NCI-H446 treated with DMSO at 0.1 percent for 48 hours (cell line): ENCODE results near the gene OR3A3.
"Not testable (repeated sequence)": the region's sequence is repeated elsewhere in the genome, so short reads cannot be mapped to it uniquely, and the experiment has no call there.

Experiments
- DNase-seq: peaks from one replicate; lab custom pipeline; 2025; lab: John Stamatoyannopoulos, UW

Gene OR3A3

GRCh38 chr17:3411070-3411469, at the start of gene OR3A3:
TSS of gene OR3A3 (plus strand) at chr17:3411370.
- no peak for DNase-seq

DNA sequence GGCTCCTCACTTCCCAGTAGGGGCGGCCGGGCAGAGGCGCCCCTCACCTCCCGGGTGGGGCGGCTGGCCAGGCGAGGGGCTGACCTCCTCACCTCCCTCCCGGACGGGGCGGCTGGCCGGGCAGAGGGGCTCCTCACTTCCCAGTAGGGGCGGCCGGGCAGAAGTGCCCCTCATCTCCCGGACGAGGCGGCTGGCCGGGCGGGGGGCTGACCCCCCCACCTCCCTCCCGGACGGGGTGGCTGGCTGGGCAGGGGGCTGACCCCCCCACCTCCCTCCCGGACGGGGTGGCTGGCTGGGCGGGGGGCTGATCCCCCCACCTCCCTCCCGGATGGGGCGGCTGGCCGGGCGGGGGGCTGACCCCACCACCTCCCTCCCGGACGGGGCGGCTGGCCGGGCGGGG, 40.0 kb upstream of the OR3A3 start:
- not testable (repeated sequence) for DNase-seq

DNA sequence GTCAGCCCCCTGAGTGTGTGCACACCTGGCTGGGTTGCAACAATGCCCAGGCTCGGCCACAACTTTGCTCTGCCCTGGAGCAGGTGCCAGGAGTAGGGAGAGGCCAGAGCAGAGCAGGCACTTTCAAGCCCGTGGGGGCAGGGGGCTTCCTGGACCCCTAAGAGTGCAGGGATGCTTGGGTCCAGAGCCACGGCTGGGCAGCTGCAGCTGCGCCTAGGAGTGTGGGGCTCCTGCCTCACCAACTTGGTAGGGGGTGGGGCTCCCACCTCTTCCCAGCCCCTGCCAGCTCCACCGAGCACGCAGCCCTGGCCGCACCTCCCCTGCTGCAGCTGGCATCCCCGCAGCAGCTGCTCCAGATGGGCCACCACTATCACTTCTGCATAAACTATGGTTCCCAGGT, 32.8 kb upstream of the OR3A3 start:
- no peak for DNase-seq

DNA sequence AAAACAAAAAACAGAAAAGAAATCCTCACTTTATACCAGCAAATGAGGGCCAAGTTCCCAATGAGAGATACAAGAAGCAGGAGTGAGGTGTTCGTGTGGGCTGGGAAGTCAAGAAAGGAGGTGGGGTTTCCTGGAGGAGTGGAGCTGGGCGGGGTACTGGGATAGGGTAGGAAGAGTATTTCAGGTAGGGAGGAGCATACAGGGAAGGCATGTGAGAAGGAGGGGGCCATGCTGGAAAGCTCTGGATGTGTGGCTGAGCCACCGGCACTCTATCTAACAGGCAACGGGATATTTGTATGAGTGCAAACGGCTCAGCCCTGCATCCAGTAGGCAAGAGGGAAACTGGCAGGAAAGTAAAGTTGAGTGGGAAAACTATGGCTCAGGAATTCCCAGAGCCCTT, 29.2 kb upstream of the OR3A3 start:
- DNase-seq = no peak

DNA sequence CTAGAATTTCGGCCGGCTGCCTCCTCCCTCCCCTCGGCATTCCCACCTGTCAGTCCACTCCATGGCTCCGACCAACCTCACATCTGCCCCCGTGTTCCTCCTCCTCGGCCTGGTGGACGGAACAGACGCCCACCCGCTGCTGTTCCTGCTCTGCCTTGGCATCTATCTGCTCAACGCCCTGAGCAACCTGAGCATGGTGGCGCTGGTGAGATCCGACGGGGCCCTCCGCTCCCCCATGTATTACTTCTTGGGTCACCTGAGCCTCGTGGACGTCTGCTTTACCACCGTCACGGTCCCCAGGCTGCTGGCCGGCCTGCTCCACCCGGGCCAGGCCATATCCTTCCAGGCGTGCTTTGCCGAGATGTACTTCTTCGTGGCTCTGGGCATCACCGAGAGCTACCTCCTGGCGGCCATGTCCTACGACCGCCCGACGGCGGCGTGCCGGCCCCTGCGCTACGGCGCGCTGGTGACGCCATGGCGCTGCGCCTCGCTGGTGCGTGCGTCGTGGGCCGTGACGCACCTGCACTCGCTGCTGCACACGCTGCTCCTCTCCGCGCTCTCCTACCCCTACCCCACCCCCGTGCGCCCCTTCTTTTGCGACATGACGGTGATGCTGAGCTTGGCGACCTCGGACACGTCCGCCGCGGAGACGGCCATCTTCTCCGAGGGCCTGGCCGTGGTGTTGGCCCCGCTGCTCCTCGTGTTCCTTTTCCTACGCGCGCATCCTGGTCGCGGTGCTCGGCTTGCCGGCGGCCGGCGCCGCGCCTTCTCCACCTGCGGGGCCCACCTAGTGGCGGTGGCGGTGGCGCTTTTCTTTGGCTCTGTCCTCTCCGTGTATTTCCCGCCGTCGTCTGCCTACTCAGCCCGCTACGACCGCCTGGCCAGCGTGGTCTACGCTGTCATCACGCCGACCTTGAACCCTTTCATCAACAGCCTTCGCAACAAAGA, 25.0 kb upstream of the OR3A3 start, which contains the start of gene OR3A2:
TSS of gene OR3A2 (minus strand) at position 440 of the 948 bp plus-strand sequence.
- DNase-seq = no peak

DNA sequence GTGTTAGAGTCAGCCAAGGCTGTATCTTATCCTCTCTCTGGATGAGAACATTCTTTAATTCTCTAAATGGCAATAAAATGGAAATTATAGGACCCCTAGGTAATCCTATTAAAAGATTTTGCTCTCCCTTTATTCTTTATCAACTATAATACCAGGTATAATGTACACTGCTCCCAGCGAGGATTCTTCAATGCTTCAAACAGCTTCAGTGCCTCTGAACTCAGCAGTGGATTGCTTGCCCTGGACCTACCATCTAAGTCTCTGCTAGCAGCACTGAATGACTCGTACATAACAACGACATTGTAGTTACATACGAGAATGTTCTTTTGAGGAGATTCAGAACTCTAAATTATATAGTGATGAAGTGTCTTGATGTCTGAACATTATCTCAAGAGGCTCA, 21.4 kb upstream of the OR3A3 start:
- no peak for DNase-seq

- not testable (repeated sequence) for DNase-seq
Observed at GRCh38 chr17:3397801-3398200, 13.4 kb upstream of the OR3A3 start.

DNA sequence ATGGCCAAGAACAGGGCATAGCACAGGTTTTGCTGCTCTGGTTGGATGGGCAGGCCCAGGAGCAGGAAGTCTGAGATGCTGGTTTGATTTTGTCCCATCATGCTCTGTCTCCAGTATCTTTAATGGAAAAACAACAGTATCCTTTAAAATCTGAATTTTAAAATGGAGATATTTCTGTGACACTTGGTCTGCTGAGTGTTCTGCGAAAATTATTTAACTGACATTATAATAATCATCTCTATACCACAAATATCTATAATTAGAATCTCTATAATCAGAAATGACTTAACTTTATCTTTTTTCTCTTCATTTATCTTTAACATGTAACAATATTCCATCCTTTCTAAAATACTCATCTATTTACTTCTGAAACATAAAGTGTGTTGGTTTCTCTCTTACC, 12.9 kb upstream of the OR3A3 start, which contains the start of gene OR1E1:
TSS of gene OR1E1 (minus strand) at position 101 of the 400 bp plus-strand sequence. CDS start at position 101, 0 bp downstream.
- DNase-seq = no peak

DNA sequence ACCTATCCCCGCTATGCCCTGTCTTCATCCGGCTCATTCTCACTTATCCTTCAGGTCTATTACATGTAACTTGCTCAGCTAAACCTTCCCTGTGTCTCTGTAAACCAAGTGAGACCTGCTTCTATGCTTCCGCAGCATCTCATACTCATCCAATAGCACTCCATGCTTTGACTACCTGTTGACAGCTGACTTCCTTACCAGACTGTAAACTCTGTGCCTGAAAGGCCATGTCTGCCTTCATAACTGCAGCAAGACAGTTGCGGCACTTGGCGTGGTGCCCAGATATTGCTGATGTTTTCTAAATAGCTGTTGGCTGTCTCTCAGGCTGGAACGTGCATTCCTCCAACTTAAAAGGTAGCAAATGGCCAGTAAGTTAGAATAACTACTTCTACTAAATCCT, 11.1 kb upstream of the OR3A3 start:
- no peak for DNase-seq

DNA sequence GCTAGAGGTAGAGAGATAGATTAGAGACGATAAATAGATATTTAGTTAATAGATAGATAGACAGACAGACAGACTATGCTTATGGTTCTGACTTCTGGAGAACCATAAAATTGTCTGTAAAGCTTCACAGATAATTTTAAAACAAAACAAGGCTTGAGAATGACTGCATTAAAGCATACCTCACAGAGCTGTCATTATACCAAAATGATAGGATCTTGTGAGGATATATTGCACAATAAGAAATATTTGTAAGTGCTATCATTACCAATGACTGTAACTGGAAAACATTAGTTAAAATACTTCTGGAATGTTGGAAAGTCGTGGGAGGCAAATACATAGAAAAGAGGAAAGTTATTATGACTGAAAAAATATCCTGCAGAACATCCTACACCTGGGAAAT, 9.4 kb upstream of the OR3A3 start:
- DNase-seq = no peak

DNA sequence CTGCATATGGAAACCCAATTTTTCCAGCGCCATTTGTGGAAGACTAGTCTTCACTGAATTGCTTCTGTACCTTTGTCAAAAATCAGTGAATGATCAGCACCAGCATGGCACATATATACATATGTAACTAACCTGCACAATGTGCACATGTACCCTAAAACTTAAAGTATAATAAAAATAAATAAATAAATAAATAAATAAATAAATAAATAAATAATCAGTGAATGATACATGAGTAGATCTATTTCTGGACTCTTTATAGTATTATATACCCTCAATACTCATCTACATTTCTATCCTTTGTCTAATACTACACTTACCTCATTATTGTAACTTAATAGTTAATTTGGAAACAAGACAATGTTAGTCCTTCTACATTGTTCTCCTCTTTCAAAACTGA, 7.3 kb upstream of the OR3A3 start:
- not testable (repeated sequence) for DNase-seq

DNA sequence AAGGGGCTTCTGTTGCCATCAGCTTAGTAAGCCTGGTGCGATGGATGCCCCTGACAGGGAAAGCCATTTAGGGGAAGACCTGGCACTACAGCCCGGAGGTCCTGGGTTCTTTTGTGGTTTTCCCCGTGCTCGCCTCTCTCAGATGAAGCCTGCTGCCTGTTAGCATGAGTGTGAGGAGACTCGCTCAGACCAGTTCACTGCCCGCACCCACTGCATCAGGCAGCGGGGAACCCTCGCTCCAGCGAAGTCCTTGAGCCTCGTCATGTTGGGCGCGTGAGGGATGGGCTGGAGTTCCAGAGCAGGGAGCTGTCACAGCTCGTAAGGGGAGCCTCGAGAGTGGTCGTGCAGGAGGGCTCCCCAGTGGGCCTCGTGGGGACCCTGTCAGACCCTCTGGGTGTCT, 1.0 kb downstream of the OR3A3 start:
- not testable (repeated sequence) for DNase-seq

GRCh38 chr17:3415610-3416009, 4.4 kb downstream of the OR3A3 start:
- no peak for DNase-seq

GRCh38 chr17:3418222-3418621, 7.1 kb downstream of the OR3A3 start:
- no peak for DNase-seq

GRCh38 chr17:3433215-3433614, 22.0 kb downstream of the OR3A3 start:
- not testable (repeated sequence) for DNase-seq

DNA sequence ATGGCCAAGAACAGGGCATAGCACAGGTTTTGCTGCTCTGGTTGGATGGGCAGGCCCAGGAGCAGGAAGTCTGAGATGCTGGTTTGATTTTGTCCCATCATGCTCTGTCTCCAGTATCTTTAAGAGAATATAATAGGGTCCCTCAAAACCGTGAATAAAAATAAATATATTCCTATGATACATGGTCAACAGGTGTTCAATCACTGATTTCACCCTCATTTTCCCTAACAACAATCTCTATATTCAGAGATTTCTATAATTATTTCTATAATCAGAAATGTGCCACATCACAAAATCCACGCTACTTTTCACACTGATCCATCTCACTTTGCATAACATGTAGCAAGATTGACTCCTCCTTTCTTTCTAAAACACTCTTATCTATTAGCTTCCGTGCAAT, 22.6 kb downstream of the OR3A3 start, which contains the start of gene OR1E2:
TSS of gene OR1E2 (minus strand) at position 101 of the 400 bp plus-strand sequence. CDS start at position 101, 0 bp downstream.
- no peak for DNase-seq

- no peak for DNase-seq
Observed at GRCh38 chr17:3438368-3438767, 27.2 kb downstream of the OR3A3 start.

- DNase-seq = no peak
Observed at GRCh38 chr17:3440451-3440850, 29.3 kb downstream of the OR3A3 start.

GRCh38 chr17:3447625-3448024, 36.5 kb downstream of the OR3A3 start:
- no peak for DNase-seq

- no peak for DNase-seq
Observed at GRCh38 chr17:3448059-3448665, 37.0 kb downstream of the OR3A3 start.

DNA sequence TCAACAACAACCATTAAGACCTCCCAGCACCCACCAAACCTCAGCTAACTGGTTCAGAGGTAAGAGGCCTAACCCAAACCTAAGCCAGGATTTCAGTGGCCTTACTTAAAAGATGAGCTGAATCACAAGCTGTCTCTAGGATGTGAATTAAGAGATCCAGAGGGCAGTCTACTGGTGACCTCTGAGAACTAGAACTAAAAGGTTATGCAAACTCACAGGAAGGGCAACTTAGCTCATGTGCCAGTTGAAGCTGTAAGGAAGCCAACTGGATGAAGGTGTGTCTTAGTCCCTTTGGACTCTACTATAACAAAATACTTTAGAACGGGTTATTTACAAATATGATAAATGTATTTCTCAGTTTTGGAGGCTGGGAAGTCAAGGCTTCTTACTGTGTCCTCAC, 55.2 kb downstream of the OR3A3 start:
- DNase-seq = not testable (repeated sequence)

- DNase-seq = no peak
Observed at GRCh38 chr17:3469529-3469928, 58.4 kb downstream of the OR3A3 start.

GRCh38 chr17:3471599-3471998, 60.4 kb downstream of the OR3A3 start, which contains the start of gene SPATA22:
TSS of gene SPATA22 (minus strand) at chr17:3471819. CDS start at chr17:3469325, 2,494 bp downstream.
- no peak for DNase-seq
